GM23248 (cell line): Measurements from ENCODE around the gene METTL22.

Source experiments
- EZH2 ChIP-seq: fragments of 200-600 bp; sonication (generic); IDR thresholded peaks from 2 replicates; pipeline ENCODE4 v1.6.1; 2018; ENCODE audit warnings: antibody characterized with exemption, mild to moderate bottlenecking; ENCODE audit not compliant: insufficient read depth, poor library complexity, severe bottlenecking
- EZH2phosphoT487 ChIP-seq: fragments of 200-600 bp; sonication (generic); IDR thresholded peaks from 2 replicates; pipeline ENCODE4 v1.6.1; 2018; ENCODE audit warnings: antibody characterized with exemption, moderate library complexity, mild to moderate bottlenecking, low read depth; ENCODE audit not compliant: insufficient read depth

DNA sequence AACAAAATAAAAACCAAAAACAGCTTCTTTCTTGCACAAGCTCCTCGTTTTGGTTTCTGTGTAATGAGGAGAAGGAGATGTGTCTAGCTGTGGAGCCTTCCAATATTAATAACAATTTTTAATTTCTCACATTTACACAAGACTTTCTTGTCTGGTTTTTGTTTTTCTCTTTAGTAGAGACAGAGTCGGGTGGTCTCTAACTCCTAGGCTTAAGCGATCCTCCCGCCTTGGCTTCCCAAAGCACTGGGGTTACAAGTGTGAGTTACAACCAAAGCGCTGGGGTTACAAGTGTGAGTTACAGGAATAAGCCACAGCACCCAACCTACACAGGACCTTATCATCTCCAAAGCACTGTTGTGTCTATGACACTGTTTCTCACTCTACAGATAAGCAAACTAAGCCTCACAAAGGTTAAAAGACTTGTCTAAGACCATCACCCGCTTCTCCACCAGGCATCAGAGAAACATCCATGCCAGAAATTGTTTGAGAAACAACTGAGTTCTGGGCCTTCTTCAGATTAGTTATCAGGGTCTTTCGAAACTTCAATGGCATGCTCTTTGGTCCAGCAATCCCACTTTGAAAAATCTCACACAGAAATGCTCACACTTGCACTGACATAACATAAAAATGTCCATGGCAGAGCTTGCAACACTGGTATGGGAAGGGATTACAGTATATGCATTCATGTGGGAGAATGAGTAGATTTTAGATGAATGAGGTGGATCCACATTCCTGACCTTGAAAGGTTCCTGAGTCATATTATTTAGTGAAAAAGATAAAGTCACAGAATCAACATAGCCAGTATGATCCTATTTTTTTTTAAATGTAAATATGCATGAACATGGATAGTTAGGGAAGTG is 56.8 kb downstream of the METTL22 start:
- no peak for TF ChIP-seq EZH2phosphoT487
- TF ChIP-seq EZH2: no peak
